NCI-H524 treated with DMSO at 0.1 percent for 48 hours (cell line): Measurements from ENCODE around the gene PAIP1.
"Not testable (repeated sequence)": the region's sequence is repeated elsewhere in the genome, so short reads cannot be mapped to it uniquely, and the experiment has no call there.

Experiments used
- DNase-seq: peaks from one replicate; lab custom pipeline; 2025; lab: John Stamatoyannopoulos, UW

Gene PAIP1

DNA sequence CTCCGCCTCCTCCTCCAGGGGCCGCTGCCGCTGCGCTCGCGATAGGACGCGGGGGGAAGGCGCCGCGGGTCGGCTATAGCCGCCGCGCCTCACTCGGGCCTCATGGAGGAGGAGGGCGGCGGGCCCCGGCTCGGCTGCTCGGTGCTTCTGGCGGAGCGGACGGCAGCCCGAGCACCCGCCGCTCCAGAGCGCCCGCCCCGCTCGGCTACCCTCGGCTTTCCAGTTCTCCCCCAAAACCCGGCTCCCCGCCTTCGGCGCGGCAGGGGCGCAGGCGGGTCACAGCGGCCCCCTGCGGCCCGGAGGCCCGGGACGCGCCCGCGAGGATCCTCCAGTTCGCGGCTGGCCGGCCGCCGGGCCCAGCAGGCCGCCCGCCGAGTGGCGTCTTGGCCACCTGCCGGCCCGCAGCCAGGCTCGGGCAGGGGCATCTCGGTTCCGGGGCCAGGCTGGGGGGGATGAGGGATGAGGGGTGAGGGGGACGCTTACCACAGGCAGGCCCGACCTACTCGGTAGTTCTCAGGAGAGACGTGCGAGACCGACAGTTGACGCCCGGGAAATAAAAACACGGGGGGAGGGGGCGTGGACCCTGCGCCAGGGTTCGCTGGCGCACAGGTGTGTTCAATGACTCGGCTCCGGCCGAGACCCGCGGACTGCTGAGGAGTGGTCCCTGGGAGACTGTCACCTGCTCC lies at the start of gene PAIP1:
TSS of gene PAIP1 (minus strand) at position 221 of the 686 bp plus-strand sequence. CDS start 231 bp downstream, outside the sequence.
- DNase-seq = peak; percentile 7

DNA sequence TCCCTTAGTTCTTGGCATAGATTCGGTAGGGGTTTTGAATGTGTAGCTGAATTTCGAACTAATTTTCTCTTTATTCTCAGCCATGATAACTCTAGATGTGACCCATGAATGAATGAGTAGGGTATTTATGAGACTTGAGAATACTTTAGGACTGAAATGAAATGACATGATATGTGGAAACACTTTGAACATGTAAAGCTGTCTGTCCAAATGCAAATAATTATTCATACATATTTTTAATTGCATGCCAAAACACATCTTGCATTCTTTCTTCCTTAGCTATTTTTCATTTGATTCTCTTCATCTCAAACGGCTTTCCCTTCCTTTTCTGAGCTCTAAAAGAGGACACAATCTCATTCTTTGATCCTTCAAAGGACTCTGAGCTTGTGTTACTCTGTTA lies 49.5 kb upstream of the PAIP1 start:
- DNase-seq = no peak

DNA sequence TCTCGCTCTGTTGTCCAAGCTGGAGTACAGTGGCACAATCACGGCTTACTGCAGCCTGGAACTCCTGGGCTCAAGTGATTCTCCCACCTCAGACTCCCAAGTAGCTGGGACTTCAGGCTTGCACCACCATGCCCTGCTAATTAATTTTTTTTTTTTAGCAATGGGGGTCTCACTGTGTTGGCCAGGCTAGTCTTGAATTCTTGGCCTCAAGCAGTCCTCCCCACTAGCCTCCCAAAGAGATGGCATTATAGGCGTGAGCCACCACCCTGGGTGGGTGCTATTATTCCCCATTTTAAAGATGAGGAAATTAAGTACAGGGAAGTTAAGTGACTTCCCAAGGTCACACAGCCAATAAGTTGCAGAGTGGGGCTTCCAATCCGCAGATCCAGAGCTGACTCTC lies 47.8 kb upstream of the PAIP1 start:
- no peak for DNase-seq

GRCh38 chr5:43603344-43604217 lies 46.7 kb upstream of the PAIP1 start:
- peak; percentile 39 for DNase-seq

GRCh38 chr5:43602461-43603343 lies 45.8 kb upstream of the PAIP1 start, which contains the start of gene NNT:
TSS of gene NNT (plus strand) at chr5:43603180. CDS start at chr5:43609196, 6,016 bp downstream.
- DNase-seq = peak; percentile 38

DNA sequence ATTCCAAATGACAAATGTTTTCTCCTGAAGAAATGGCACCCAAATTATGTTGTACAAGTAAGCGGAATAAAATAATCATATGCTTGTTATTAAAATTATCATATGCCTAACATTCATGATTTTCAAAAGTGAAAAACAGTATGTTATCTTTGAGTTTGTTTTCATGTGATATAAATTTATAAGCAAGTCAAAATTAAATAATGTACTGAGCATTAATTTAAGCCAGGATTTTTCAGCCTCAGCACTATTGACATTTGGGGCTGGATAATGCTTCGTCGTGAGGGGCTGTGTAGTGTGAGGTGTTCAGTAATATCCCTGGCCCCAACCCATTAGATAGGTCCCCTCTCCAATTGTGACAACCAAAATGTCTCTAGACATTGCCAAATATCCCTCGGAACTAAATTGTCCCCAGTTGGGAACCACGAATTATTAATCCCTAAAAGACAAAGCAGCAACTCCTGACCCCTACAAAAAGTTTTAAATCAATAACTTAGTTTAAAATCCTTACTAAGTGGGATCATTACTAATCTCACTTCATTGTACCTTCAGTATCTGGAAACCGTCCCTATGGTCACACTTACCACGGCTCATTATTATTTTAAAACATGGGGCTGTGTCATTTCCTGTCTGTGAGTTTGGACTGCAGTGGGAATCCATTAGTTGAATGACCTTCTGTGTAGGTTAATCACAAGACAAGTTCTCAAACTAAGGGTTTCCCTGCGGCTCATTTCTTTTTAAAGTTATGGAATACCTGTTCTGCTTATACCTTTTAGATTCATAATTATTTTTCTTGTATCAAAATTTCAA lies 44.8 kb upstream of the PAIP1 start:
- DNase-seq = no peak

GRCh38 chr5:43598927-43599326 lies 42.0 kb upstream of the PAIP1 start:
- not testable (repeated sequence) for DNase-seq

DNA sequence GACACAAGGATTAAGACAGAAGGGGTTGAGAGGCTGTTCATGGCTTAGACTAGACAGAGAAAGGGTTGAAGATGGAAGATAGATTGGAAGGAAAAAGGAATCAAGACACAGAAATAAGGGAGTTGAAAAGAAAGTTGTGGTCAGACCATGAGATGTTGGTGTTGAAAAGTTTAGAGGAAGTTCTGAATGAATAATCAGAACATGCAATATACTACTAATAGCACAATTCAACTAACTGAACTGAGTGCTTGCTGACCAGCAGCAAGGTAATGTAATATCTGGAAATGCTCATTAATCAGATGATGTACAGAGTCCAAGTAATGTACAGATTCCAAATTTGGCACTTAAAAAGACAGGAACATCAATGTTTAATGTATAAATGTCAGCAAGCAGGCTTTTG lies 35.5 kb upstream of the PAIP1 start:
- no peak for DNase-seq

DNA sequence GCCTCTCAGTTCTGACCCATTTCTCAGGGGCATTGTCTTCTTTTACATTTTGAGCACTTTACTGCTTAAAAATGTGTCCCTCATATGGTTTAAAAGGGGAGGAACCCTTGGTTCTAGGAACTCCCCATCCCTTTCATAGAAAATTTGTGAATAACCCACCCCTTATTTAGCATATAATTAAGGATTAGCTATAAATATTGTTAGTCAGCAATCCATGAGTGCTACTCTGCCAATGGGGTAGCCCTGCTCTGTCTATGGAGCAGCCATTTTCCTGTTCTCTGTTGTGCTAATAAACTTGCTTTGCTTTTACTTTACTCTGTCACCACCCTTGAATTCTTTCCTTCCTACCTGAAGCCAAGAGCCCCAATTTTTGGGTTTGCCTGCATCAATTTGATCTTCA lies 33.8 kb upstream of the PAIP1 start:
- no peak for DNase-seq

DNA sequence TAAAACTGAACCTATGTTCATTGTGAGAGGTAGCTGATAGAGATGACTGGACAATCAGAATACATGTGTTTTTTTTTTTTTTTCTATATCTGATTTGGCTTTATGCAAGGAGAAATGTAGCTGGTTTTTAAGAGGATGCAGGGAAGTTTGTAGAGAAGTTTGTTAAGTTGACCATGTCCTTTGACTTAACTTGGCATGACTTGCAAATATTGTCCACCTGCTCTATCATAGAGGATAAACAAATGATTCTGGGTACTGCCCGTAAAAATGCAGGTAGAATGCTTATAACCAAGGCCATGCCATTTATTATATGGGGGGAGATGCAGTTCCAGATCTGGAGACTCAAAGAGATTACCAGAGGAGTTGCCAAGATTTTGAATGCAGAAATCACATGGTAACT lies 32.4 kb upstream of the PAIP1 start:
- DNase-seq = no peak

GRCh38 chr5:43588842-43589241 lies 32.0 kb upstream of the PAIP1 start:
- no peak for DNase-seq

DNA sequence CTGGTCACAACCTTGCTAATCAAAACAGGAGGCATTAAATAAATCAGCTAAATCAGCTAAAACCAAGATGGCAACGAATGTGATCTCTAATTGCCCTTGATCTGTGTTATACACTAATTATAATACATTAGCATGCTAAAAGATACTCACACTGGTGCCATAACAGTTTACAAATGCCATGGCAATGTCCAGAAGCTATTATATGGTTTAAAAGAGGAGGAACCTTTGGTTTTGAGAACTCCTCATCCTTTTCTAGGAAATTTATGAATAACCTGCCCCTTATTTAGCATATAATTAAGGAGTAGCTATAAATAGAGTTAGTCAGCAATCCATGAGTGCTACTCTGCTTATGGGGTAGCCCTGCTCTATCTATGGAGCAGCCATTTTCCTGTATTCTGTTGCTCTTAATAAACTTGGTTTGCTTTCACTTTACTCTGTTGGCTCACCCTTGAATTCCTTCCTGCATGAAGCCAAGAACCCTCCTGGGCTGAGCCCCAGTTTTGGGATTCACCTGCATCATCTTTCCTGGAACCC lies 27.4 kb upstream of the PAIP1 start:
- no peak for DNase-seq

DNA sequence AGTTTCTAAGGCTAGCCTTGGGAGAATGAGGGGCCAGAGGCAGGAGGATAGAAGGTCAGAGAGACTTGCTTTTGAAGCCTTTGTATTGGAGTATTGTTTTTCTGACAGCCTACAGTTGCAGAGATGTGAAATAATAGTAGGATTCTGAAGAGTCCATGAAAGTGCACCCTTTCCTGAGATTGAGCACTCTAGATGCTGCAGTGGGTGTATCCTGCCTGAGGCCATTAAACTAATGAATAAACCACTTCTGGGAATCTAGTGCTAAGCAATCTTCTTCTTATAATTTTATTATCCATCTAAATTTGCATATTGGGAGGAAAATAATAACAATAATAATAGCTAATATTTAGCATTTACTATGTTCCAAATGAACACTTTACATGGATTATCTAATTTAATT lies 26.8 kb upstream of the PAIP1 start:
- DNase-seq = no peak

DNA sequence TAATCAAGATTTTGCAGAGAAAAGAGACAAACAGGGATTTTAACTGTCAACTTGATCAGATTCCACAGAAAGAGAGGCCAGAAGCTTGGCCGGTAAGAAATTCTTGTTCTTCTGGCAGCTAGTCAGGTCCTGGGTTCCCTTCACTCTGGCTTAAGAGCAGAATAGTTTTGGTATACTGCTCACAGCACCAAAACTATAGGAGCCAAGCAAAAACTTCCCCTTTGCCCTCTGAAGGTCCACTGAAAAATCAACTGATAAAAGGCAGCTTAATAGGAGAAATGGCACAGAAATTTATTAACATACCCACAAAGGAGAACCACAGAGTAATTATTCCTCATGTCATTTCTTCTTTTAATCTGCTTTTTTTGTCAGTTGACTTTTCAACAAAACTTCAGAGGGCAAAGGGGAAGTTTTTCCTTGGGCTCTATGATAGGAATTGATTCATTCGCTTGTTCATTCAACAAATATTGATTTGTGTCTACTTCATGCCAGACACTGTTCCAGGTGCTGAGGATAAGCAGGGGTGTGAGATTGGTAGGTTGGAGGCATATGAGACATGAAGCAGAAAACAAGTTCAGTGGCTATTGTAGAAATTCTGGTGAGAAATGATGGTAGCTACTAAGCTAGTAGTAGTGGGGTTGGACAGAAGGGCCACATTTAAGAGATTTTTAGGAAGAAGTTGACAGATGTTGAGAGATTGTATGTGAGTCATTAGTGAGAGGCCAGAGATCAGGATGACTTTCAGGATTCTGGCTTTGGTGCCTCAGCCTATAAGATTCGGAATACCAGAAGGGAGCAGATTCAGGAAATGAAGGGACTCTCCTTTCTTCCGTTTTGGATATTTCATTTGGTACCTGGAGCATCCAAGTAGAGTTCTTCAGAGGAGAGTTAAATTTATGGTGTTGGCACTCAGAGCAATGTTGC lies 25.5 kb upstream of the PAIP1 start:
- peak; percentile 41 for DNase-seq

DNA sequence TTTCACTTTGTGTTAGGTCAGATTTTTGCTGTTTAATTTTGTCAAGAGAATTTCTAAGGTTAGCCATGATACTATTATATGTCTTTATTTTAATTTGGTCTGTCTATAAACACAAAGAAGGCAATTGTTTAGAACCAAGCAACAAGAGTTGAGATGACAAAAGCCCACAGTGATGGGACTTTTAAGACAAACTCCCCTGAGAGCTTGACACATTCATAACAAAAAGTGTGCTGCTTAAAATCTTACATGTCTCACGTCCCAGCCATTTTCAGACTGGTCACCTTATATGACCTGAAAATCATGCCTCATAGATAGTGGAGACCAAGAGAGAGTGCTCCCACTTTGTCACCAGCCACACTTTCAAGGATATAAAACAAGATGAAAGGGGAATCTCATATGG lies 24.5 kb upstream of the PAIP1 start:
- no peak for DNase-seq

DNA sequence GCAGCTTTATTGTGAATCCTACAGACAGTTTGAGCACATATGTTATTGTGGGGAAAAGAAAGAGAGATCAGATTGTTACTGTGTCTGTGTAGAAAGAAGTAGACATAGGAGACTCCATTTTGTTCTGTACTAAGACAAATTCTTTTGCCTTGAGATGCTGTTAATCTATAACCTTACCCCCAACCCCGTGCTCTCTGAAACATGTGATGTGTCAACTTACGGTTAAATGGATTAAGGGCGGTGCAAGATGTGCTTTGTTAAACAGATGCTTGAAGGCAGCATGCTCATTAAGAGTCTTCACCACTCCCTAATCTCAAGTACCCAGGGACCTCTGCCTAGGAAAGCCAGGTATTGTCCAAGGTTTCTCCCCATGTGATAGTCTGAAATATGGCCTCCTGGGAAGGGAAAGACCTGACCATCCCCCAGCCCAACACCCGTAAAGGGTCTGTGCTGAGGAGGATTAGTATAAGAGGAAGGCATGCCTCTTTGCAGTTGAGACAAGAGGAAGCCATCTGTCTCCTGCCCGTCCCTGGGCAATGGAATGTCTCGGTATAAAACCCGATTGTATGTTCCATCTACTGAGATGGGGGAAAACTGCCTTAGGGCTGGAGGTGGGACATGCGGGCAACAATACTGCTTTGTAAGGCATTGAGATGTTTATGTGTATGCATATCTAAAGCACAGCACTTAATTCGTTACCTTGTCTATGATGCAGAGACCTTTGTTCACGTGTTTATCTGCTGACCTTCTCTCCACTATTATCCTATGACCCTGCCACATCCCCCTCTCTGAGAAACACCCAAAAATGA lies 23.7 kb upstream of the PAIP1 start:
- DNase-seq = peak; percentile 93

- no peak for DNase-seq
These were observed 16.2 kb upstream of the PAIP1 start for GRCh38 chr5:43573058-43573457.

DNA sequence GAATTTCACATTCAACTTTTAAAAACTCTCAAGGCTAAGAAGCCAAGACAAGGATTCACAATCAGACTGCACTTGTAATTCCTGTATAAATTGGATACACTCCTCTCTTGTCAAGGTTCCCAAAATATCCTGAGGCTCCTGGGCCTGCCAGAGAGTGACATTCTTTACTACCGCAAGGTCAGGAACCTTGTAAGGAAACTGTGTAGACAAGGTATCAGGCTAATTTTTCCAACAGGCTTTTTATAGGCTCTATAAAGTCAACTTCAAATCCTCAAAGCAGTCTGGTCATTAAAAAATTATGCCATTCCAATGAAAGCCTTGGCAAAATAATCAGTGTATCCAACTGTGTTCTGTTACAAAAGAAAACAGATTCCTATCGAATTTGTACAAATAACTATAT lies 15.5 kb upstream of the PAIP1 start:
- no peak for DNase-seq

GRCh38 chr5:43571237-43571636 lies 14.4 kb upstream of the PAIP1 start:
- DNase-seq = no peak
